VCaP (cell line): ENCODE results near the gene ADCY2.

Experiments used
- H3K27ac ChIP-seq: fragments of 450-650 bp; 2 replicates; pipeline ENCODE4 v1.5.1; 2017
- CTCF ChIP-seq: fragments of 450-650 bp; conservative IDR thresholded peaks from 2 replicates; pipeline ENCODE4 v1.5.1; 2017; ENCODE audit warnings: mild to moderate bottlenecking, moderate library complexity

The ADCY2 gene

GRCh38 chr5:7803937-7804336, 408.0 kb downstream of the ADCY2 start:
- H3K27ac ChIP-seq, result no peak overlapping the region
- no peak for TF ChIP-seq CTCF

- H3K27ac ChIP-seq, result no peak overlapping the region
- peak; percentile 51 for TF ChIP-seq CTCF
Observed at GRCh38 chr5:7805379-7805778, 409.4 kb downstream of the ADCY2 start.

GRCh38 chr5:7808998-7809397, 413.1 kb downstream of the ADCY2 start:
- no peak overlapping the region for H3K27ac ChIP-seq
- no peak for TF ChIP-seq CTCF

- TF ChIP-seq CTCF, result no peak
- H3K27ac ChIP-seq, result peak overlapping the region; percentile 69; the same call in 1 of the 2 replicates
Observed at GRCh38 chr5:7811715-7812114, 415.8 kb downstream of the ADCY2 start.

GRCh38 chr5:7813007-7813406, 417.1 kb downstream of the ADCY2 start:
- TF ChIP-seq CTCF, result no peak
- H3K27ac ChIP-seq, result peak overlapping the region; percentile 69

- peak overlapping the region; percentile 69 for H3K27ac ChIP-seq
- TF ChIP-seq CTCF, result no peak
Observed at GRCh38 chr5:7813576-7813975, 417.6 kb downstream of the ADCY2 start.

- H3K27ac ChIP-seq, result no peak overlapping the region; the same call in 1 of the 2 replicates
- TF ChIP-seq CTCF, result no peak
Observed at GRCh38 chr5:7814816-7815215, 418.9 kb downstream of the ADCY2 start.
